Stomach (tissue), 4 donors: Measurements from ENCODE around the gene C12orf54.
"Not testable (repeated sequence)": the region's sequence is repeated elsewhere in the genome, so short reads cannot be mapped to it uniquely, and the experiment has no call there.

ENCODE experiments used
- EP300 ChIP-seq: sonication (generic); formaldehyde crosslinking; IDR thresholded peaks from one replicate; pipeline ENCODE4 v1.6.1; 2017; ENCODE audit warnings: antibody characterized with exemption
- POLR2A ChIP-seq, 4 donors: fragments of 450-650 bp; IDR thresholded peaks; one replicate each; pipeline ENCODE4 v1.6.1; 2016; ENCODE audit warnings: antibody characterized with exemption in 4 of 4, control low read depth in 2 of 4, mild to moderate bottlenecking in 1 of 4, moderate library complexity in 1 of 4
- POLR2AphosphoS5 ChIP-seq, 3 donors: sonication (generic); formaldehyde crosslinking; IDR thresholded peaks; one replicate each; pipeline ENCODE4 v1.6.1; 2016; ENCODE audit warnings: antibody characterized with exemption in 3 of 3
- TF ChIP-seq, protein P1 (sequence below), 7 experiments: fragments of 450-650 bp in 4 of 7; fragments of 200-600 bp in 3 of 7; sonication (generic) in 3 of 7; IDR thresholded peaks; one replicate each; pipeline ENCODE4 v1.5.1; 2016 to 2019; ENCODE audit warnings: antibody characterized with exemption in 7 of 7, control low read depth in 2 of 7, mild to moderate bottlenecking in 1 of 7

DNA sequence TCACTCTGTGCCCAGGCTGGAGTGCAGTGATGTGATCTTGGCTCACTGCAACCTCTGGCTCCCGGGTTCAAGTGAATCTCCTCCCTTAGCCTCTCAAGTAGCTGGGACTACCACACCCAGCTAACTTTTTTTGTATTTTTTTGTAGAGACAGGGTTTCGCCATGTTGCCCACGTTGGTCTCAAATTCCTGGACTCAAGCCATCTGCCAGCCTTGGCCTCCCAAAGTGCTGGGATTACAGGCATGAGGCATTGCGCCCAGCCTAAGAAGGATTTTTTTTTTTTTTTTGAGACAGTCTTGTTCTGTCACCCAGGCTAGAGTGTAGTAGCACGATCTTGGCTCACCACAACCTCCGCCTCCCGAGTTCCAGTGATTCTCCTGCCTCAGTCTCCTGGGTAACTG lies 7.2 kb downstream of the C12orf54 start:
- TF ChIP-seq, protein P1, sequence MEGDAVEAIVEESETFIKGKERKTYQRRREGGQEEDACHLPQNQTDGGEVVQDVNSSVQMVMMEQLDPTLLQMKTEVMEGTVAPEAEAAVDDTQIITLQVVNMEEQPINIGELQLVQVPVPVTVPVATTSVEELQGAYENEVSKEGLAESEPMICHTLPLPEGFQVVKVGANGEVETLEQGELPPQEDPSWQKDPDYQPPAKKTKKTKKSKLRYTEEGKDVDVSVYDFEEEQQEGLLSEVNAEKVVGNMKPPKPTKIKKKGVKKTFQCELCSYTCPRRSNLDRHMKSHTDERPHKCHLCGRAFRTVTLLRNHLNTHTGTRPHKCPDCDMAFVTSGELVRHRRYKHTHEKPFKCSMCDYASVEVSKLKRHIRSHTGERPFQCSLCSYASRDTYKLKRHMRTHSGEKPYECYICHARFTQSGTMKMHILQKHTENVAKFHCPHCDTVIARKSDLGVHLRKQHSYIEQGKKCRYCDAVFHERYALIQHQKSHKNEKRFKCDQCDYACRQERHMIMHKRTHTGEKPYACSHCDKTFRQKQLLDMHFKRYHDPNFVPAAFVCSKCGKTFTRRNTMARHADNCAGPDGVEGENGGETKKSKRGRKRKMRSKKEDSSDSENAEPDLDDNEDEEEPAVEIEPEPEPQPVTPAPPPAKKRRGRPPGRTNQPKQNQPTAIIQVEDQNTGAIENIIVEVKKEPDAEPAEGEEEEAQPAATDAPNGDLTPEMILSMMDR (IDR thresholded peaks at IDR 0.05) = not testable (repeated sequence)
- not testable (repeated sequence) for TF ChIP-seq POLR2A (IDR thresholded peaks at IDR 0.05); POLR2AphosphoS5 (IDR thresholded peaks at IDR 0.05); EP300
